Suprapubic skin (tissue), 4 donors: ENCODE measurements around the gene DIAPH3. TPM values are rescaled to one million over a fixed set of nuclear protein-coding genes. Genes with fewer than 3 reads are reported as not detected.

Experiments
- DNase-seq, 2 donors: peaks; one replicate each; pipeline ENCODE4 v3.0.0-alpha.2; 2019; ENCODE audit warnings: low spot score in 2 of 2
- H3K27ac ChIP-seq: fragments of 200-600 bp; sonication (generic); one replicate; pipeline ENCODE4 v1.5.1; 2019
- H3K27me3 ChIP-seq: fragments of 200-600 bp; sonication (generic); one replicate; pipeline ENCODE4 v1.5.1; 2019
- H3K36me3 ChIP-seq: fragments of 200-600 bp; sonication (generic); one replicate; pipeline ENCODE4 v1.5.1; 2019
- H3K4me1 ChIP-seq: fragments of 200-600 bp; sonication (generic); one replicate; pipeline ENCODE4 v1.5.1; 2019
- H3K4me3 ChIP-seq: fragments of 200-600 bp; sonication (generic); one replicate; pipeline ENCODE4 v1.5.1; 2019; ENCODE audit warnings: mild to moderate bottlenecking
- H3K9me3 ChIP-seq: fragments of 200-600 bp; sonication (generic); one replicate; pipeline ENCODE4 v1.5.1; 2019
- EP300 ChIP-seq: sonication (generic); formaldehyde crosslinking; IDR thresholded peaks from one replicate; pipeline ENCODE4 v1.6.1; 2017; ENCODE audit warnings: antibody characterized with exemption
- POLR2A ChIP-seq, 2 donors: fragments of 450-650 bp; IDR thresholded peaks; one replicate each; pipeline ENCODE4 v1.6.1; 2017; ENCODE audit warnings: antibody characterized with exemption in 2 of 2, mild to moderate bottlenecking in 2 of 2, moderate library complexity in 2 of 2
- POLR2AphosphoS5 ChIP-seq, 3 donors: sonication (generic); formaldehyde crosslinking; IDR thresholded peaks; one replicate each; pipeline ENCODE4 v1.6.1; 2017; ENCODE audit warnings: antibody characterized with exemption in 3 of 3
- WGBS: methylation state at CpG from one replicate; pipeline ENCODE4 v1.1.5; 2018; 5-methylcytosine and 5-hydroxymethylcytosine counted together
- total RNA-seq, 4 donors: library from RNA; depleted of rRNA; stranded (reverse); fragments of >200 nt; gene quantifications; one replicate each; pipeline ENCODE4 v1.1.0, GENCODE V29; 2016
- TF ChIP-seq, protein P1 (sequence below), 2 donors: fragments of 200-600 bp in 1 of 2; fragments of 450-650 bp in 1 of 2; sonication (generic) in 1 of 2; IDR thresholded peaks; one replicate each; pipeline ENCODE4 v1.5.1; 2016 to 2019; ENCODE audit warnings: antibody characterized with exemption in 2 of 2, mild to moderate bottlenecking in 1 of 2, moderate library complexity in 1 of 2

Gene DIAPH3
- total RNA-seq, 4 donors from 2014 or later, result 0.93 to 3.0 (median 2.3) TPM

DNA sequence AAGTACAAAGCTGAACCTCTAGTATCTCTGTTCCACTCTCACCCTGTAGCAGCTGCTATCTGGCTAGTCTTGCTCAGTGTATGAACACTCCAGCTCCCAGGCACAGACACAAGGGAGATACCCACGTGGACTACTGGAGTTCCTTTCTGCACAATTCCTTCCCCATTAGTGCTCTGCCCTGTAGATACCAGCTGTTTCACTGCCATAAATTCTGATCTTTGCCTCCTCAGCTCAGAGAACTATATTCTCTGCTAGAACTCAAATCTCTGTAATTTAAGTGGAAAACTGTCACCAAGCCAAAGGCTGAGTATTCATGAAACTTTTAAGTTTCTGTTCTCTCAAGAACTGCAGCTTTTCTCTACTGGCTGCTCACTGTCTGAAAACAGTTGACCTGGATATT, 273.7 kb downstream of the DIAPH3 start:
- WGBS, result 45% methylated on average over 1 of the region's 1 CpG
- H3K27ac ChIP-seq, result no peak overlapping the region
- no peak for DNase-seq
- H3K36me3 ChIP-seq, result no peaks in the 10 kb centered on the region
- no peaks in the 10 kb centered on the region for H3K4me1 ChIP-seq
- no peak overlapping the region for H3K4me3 ChIP-seq
- TF ChIP-seq EP300 (no peak), POLR2AphosphoS5 (IDR thresholded peaks at IDR 0.05) (no peak), POLR2A (IDR thresholded peaks at IDR 0.05) (no peak)
- TF ChIP-seq, protein P1, sequence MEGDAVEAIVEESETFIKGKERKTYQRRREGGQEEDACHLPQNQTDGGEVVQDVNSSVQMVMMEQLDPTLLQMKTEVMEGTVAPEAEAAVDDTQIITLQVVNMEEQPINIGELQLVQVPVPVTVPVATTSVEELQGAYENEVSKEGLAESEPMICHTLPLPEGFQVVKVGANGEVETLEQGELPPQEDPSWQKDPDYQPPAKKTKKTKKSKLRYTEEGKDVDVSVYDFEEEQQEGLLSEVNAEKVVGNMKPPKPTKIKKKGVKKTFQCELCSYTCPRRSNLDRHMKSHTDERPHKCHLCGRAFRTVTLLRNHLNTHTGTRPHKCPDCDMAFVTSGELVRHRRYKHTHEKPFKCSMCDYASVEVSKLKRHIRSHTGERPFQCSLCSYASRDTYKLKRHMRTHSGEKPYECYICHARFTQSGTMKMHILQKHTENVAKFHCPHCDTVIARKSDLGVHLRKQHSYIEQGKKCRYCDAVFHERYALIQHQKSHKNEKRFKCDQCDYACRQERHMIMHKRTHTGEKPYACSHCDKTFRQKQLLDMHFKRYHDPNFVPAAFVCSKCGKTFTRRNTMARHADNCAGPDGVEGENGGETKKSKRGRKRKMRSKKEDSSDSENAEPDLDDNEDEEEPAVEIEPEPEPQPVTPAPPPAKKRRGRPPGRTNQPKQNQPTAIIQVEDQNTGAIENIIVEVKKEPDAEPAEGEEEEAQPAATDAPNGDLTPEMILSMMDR (IDR thresholded peaks at IDR 0.05), result no peak
- no peaks in the 10 kb centered on the region for H3K27me3 ChIP-seq
- no peaks in the 10 kb centered on the region for H3K9me3 ChIP-seq

DNA sequence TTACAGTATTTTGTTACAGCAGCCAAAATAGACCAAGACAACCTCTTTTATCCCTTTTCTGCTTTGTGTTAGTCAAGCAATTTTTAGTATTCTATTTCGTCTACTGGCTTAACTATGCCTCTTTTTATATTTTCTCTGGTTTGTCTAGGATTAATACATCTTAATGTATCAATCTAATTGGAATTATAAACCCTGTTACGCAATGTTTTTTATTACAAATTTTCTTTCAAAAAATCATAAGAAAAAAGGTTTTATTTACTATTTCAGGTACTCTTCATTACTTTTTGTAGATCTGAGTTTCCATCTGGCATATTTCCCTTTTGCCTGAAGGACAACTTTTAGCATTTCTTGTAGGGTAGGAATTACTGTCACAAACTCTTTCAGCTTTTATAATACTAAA, 275.3 kb downstream of the DIAPH3 start:
- no peak overlapping the region for H3K4me3 ChIP-seq
- no peaks in the 10 kb centered on the region for H3K9me3 ChIP-seq
- DNase-seq, result no peak
- H3K27ac ChIP-seq, result no peak overlapping the region
- no peaks in the 10 kb centered on the region for H3K4me1 ChIP-seq
- TF ChIP-seq, protein P1 (IDR thresholded peaks at IDR 0.05), result no peak
- TF ChIP-seq POLR2AphosphoS5 (IDR thresholded peaks at IDR 0.05), result no peak
- no peak for TF ChIP-seq POLR2A (IDR thresholded peaks at IDR 0.05)
- TF ChIP-seq EP300, result no peak
- no peaks in the 10 kb centered on the region for H3K36me3 ChIP-seq
- H3K27me3 ChIP-seq, result no peaks in the 10 kb centered on the region
- WGBS, result 94% methylated on average over 2 of the region's 2 CpGs

DNA sequence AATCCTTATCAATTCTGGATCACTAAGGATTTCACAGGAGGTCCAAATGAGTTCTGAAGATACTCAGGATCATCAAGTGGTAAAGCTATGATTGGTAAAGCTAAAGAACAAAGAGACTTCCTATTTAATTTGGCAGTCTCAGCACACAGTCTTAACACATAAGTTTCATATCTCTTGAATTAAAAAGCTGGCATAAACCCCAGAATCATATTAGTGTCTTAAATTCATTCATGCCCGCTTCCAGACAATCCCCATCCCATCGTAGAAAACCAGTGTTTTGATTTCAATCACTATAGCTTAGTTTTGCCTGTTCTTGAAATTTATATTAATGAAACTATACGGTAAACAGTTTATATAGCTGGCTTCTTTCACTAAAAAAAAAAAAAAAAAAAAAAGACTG, 278.7 kb downstream of the DIAPH3 start:
- H3K4me3 ChIP-seq, result no peak overlapping the region

DNA sequence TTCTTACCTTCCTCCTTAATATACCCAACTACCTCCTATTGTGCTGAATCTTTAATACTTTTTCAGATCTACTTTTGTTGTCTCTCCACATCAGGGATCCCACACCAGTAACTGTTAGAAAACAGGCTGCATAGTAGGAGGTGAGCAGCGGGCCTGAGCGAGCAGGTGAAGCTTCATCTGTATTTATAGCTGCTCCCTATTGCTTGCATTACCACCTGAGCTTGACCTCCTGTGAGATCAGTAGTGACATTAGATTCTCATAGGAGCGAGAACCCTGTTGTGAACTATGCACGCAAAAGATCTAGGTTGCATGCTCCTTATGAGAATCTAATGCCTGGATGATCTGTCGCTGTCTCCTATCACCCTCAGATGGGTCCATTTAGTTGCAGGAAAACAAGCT, 279.8 kb downstream of the DIAPH3 start:
- H3K27me3 ChIP-seq, result no peaks in the 10 kb centered on the region
- H3K36me3 ChIP-seq, result no peaks in the 10 kb centered on the region
- H3K27ac ChIP-seq, result no peak overlapping the region
- H3K4me3 ChIP-seq, result no peak overlapping the region
- no peaks in the 10 kb centered on the region for H3K9me3 ChIP-seq
- no peaks in the 10 kb centered on the region for H3K4me1 ChIP-seq
- DNase-seq, result no peak
- TF ChIP-seq EP300, result no peak
- TF ChIP-seq POLR2A (IDR thresholded peaks at IDR 0.05), result no peak
- TF ChIP-seq, protein P1 (IDR thresholded peaks at IDR 0.05), result no peak
- TF ChIP-seq POLR2AphosphoS5 (IDR thresholded peaks at IDR 0.05), result no peak
- 97% methylated on average over 5 of the region's 5 CpGs for WGBS

More for the DNA sequence above, 278.7 kb downstream of the DIAPH3 start:
- no peak for DNase-seq
- no peaks in the 10 kb centered on the region for H3K36me3 ChIP-seq
- no peaks in the 10 kb centered on the region for H3K4me1 ChIP-seq
- TF ChIP-seq, protein P1 (IDR thresholded peaks at IDR 0.05), result no peak
- TF ChIP-seq POLR2A (IDR thresholded peaks at IDR 0.05), result no peak
- TF ChIP-seq EP300, result no peak
- TF ChIP-seq POLR2AphosphoS5 (IDR thresholded peaks at IDR 0.05), result no peak
- 48% methylated on average over 3 of the region's 3 CpGs for WGBS
- H3K27ac ChIP-seq, result no peak overlapping the region
- H3K9me3 ChIP-seq, result no peaks in the 10 kb centered on the region
- H3K27me3 ChIP-seq, result no peaks in the 10 kb centered on the region

DNA sequence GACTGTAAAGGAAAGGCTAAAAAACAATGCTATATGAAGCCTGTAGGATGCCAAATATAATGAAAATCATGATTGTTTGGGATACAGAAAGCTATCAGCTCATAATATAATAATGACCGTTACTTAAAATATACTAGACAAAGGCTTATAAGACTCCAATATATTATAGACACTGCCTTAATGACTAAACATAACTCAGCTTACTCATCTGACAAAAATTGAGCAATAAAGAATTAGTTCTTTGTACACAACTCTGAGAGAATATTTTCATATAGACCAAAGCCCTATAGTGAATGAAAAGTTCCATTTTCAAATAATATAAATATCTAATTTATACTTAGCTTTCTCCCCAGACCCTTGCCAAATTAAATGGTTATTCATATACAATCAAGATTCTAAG, 283.3 kb downstream of the DIAPH3 start:
- Histone ChIP-seq H3K4me3 (no peak overlapping the region), H3K4me1 (no peaks in the 10 kb centered on the region), H3K36me3 (no peaks in the 10 kb centered on the region), H3K9me3 (no peaks in the 10 kb centered on the region), H3K27ac (no peak overlapping the region), H3K27me3 (no peaks in the 10 kb centered on the region)
- TF ChIP-seq POLR2A (IDR thresholded peaks at IDR 0.05) (no peak), POLR2AphosphoS5 (IDR thresholded peaks at IDR 0.05) (no peak), EP300 (no peak)
- TF ChIP-seq, protein P1 (IDR thresholded peaks at IDR 0.05), result no peak
- WGBS, result 81% methylated on average over 1 of the region's 1 CpG
- no peak for DNase-seq
